IMR-90 (cell line): ENCODE data around the gene ASF1B.

Experiments used
- CTCF ChIP-seq: conservative IDR thresholded peaks from 2 replicates; pipeline ENCODE4 v1.5.1; 2012; ENCODE audit warnings: mild to moderate bottlenecking, low read depth, low read length, improper control_type of control experiment
- FOS ChIP-seq: fragments of 150-350 bp; IDR thresholded peaks from 2 replicates; pipeline ENCODE4 v1.6.1; 2016; ENCODE audit warnings: low read depth, low read length
- POLR2A ChIP-seq: IDR thresholded peaks from 2 replicates; pipeline ENCODE4 v1.6.1; 2012; ENCODE audit warnings: mild to moderate bottlenecking, low read depth, low read length

- no peak for TF ChIP-seq CTCF
- no peak for TF ChIP-seq POLR2A
- TF ChIP-seq FOS, result no peak
Observed at GRCh38 chr19:14149509-14149994, 13.2 kb upstream of the ASF1B start.
